Heart left ventricle (tissue), 13 donors: ENCODE data around the gene GGCT.

Experiments used
- POLR2A ChIP-seq, 2 donors: fragments of 450-650 bp; IDR thresholded peaks; one replicate each; pipeline ENCODE4 v1.6.1; 2017; ENCODE audit warnings: antibody characterized with exemption in 2 of 2, mild to moderate bottlenecking in 2 of 2, moderate library complexity in 2 of 2
- TF ChIP-seq, protein P1 (sequence below), 12 donors: fragments of 200-600 bp; sonication (generic) in 4 of 12; IDR thresholded peaks; one replicate each; pipeline versions ENCODE4 v1.5.0 to v1.8.0; 2018 to 2022; ENCODE audit warnings: antibody characterized with exemption in 12 of 12, mild to moderate bottlenecking in 5 of 12
- donor health status: ischemic (EF 13 %, LVEDD 7.1; RV severe dilation, severe dysfunction).
- donor health status: DM: no; HTN: yes; CAD: no.
- donor health status: DM: no; HTN: no; CAD: no.
- donor health status: ischemic (EF 25% LVEDD 6.9; RV normal size, moderate dysfunction).
- donor health status: ischemic (EF 25% LVEDD 5.7; RV mildly dilated, moderate dysfunction).
- donor health status: ischemic (EF 35%, LVEDD 5.7; RV mildly dilated, moderate dysfunction).
- donor health status: nonischemic (EF 11% LVEDD 7.7; RV severe dilation, severe dysfunction).
- donor health status: DM: yes; HTN: yes; CAD: no.
- donor health status: PGD.
- donor health status: ischemic (EF 29% LVEDD 5.4; RV normal size, mild dysfunction).
- donor health status: nonischemic (EF 23%, LVEDD 6.1; RV moderate dilation, normal function).

DNA sequence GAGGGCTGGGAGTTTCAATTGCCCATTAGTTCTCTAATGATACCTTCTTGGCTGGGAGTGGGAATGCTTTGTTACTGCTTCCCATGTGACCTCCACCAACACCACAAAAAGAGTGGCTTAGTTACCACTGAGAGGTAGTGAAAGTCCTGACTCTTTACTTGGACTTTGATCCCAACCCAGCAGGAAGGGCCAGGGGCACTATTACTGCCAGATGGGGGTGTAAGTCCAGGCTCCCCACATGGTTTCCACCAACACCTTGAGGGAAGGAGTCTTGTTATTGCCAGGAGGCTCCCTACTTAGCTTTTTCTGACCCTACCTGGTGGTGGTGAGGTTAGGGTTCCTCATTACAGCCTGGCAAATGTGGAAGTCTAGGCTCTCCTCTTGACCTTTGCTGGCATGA is 11.4 kb downstream of the GGCT start:
- TF ChIP-seq, protein P1, sequence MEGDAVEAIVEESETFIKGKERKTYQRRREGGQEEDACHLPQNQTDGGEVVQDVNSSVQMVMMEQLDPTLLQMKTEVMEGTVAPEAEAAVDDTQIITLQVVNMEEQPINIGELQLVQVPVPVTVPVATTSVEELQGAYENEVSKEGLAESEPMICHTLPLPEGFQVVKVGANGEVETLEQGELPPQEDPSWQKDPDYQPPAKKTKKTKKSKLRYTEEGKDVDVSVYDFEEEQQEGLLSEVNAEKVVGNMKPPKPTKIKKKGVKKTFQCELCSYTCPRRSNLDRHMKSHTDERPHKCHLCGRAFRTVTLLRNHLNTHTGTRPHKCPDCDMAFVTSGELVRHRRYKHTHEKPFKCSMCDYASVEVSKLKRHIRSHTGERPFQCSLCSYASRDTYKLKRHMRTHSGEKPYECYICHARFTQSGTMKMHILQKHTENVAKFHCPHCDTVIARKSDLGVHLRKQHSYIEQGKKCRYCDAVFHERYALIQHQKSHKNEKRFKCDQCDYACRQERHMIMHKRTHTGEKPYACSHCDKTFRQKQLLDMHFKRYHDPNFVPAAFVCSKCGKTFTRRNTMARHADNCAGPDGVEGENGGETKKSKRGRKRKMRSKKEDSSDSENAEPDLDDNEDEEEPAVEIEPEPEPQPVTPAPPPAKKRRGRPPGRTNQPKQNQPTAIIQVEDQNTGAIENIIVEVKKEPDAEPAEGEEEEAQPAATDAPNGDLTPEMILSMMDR (IDR thresholded peaks at IDR 0.05) = no peak
- no peak for TF ChIP-seq POLR2A (IDR thresholded peaks at IDR 0.05)
